Fibroblast of lung (primary cell): ENCODE measurements around the gene RSPH1.

Experiments used
- CTCF ChIP-seq, 2 donors: IDR thresholded peaks in 1 of 2; conservative IDR thresholded peaks in 1 of 2; 1 replicate in 1 of 2; 2 replicates in 1 of 2; pipeline ENCODE4 v1.5.1; 2011 to 2012; ENCODE audit warnings: low read length in 2 of 2, control low read depth in 1 of 2, inconsistent platforms in 1 of 2, low read depth in 1 of 2, mild to moderate bottlenecking in 1 of 2
- EZH2 ChIP-seq: IDR thresholded peaks from 2 replicates; pipeline ENCODE4 v1.5.1; 2012; ENCODE audit warnings: low read length, control low read depth, mild to moderate bottlenecking; ENCODE audit errors: missing control alignments

GRCh38 chr21:42486072-42486471, 10.0 kb downstream of the RSPH1 start:
- TF ChIP-seq CTCF (conservative IDR thresholded peaks at IDR 0.05 in 1 of 2, IDR thresholded peaks at IDR 0.05 in 1 of 2; ENCODE audit: low read depth in 1 of 2, low read length in 2 of 2), result no peak
- no peak for TF ChIP-seq EZH2
